D721Med (cell line): ENCODE data around the gene PAK6.

Source experiments
- DNase-seq: peaks from one replicate; pipeline ENCODE4 v3.0.0; 2011; ENCODE audit warnings: low spot score; ENCODE audit not compliant: insufficient read length
- FAIRE-seq: peaks from 2 replicates; lab custom pipeline; 2011; peaks lifted over from hg19 to GRCh38; lab: Jason Lieb, UNC
- TF ChIP-seq, protein P1 (sequence below): IDR thresholded peaks from 2 replicates; pipeline ENCODE4 v1.5.1; 2012; ENCODE audit warnings: mild to moderate bottlenecking, control low read depth; ENCODE audit not compliant: insufficient read depth; ENCODE audit errors: missing control alignments

PAK6 gene

DNA sequence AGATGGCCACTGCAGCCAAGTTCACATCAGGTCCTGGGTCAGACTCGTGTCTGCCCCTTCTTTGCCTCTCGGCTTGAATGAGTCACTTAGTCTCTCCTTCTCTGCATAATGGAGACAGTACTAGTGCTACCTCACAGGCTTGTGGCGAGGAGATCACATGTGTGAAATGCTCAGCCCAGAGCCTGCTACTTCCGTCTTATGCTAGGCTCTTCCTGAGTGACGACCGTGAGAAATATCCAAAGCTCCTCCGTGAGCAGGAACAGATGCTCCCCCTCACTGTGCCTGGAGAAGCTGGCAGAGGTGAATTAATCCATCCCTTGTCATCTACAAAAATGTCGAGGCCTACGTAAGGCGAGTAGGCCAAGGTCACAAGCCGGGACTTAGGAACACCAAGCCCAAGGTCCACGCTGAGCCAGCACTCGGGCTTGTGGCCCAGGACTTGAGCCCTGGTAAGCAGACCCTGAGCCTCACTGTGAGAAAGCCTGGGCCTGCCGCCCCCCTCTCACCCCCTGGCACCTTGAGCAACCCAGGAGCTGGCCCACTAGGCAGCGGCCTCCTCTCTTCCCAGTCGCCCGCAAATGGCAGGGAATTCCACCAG is 17.9 kb downstream of the PAK6 start:
- TF ChIP-seq, protein P1, sequence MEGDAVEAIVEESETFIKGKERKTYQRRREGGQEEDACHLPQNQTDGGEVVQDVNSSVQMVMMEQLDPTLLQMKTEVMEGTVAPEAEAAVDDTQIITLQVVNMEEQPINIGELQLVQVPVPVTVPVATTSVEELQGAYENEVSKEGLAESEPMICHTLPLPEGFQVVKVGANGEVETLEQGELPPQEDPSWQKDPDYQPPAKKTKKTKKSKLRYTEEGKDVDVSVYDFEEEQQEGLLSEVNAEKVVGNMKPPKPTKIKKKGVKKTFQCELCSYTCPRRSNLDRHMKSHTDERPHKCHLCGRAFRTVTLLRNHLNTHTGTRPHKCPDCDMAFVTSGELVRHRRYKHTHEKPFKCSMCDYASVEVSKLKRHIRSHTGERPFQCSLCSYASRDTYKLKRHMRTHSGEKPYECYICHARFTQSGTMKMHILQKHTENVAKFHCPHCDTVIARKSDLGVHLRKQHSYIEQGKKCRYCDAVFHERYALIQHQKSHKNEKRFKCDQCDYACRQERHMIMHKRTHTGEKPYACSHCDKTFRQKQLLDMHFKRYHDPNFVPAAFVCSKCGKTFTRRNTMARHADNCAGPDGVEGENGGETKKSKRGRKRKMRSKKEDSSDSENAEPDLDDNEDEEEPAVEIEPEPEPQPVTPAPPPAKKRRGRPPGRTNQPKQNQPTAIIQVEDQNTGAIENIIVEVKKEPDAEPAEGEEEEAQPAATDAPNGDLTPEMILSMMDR = no peak
- no peak for DNase-seq
- FAIRE-seq = no peak

DNA sequence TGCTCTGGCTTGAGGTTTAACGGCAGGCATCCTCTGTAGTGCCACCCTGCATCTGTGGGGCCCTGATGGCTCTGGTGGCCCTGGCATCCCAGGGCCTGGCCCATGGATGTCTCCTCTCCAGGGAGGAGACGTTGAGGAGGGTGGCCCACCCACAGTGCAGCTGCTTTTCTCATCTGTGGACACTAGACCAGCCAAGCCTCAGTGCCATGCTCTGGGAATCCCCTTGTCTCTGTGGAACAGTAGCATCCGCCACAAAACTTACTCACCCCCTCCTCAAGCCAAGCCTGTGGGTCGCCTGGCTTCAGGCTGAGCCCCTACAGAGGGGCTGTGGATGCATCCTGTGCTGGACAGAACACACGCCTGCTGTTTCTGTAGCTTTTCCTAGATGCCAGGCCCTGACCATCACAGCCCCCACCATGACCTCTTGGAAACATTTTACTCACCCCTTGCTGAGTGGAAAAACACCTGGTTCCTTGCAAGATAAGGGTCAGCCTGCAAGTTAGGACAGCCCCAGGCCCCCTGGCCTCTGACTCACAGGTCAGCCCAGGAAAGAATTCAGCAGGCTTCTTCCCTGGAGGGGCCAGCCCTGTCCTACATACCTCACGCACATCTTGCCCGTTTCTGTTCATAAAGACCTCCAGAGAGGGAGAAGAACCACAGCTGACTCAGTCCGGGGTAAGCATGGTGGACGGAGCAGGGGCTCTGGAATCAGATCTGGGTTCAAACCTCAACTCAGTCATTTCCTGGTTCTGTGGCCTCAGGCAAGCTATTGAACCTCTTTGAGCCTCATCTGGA is 19.0 kb downstream of the PAK6 start:
- TF ChIP-seq, protein P1 = no peak
- DNase-seq (no peak), FAIRE-seq (no peak)

DNA sequence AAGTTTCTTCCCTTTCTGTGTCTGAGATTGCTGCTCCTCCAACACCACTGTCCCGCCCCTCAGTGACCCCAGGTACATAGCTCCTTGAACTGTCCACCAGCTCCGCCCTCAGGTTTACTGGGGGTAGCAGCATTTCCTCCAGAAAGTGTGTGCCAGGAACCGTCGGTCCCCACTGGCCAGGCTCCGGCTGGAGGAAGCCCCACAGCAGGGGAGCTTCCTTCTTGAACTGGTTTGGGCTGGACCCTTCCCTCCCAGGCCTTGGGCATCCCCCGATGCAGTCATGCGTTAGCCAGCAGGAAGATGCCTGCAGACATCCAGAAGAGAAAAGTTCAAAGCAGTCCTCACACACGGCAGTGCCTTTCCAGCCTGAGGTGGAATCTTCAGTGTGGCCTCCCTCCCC is 19.7 kb downstream of the PAK6 start:
- FAIRE-seq (no peak), DNase-seq (no peak)
- TF ChIP-seq, protein P1 = no peak

DNA sequence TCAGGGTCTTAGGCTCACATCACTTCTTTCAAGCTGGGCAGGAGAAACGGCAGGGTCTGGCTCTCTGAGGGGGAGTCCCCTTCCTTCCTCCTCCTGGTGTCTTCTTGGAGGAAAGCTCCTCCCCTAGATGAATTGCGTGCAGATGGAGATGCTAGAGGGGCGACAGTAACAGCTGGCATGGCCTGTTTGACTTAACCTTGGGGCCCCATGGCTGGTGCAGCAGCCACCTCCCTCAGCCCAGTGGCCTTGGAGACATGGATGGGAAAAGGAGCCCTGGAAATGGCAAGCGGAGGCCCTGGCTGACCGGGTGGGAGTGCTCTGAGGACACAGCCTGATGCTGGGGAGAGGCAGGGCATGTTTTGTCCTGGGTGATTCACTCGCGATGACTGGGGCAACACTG is 20.2 kb downstream of the PAK6 start:
- FAIRE-seq (no peak), DNase-seq (no peak)
- TF ChIP-seq, protein P1 = no peak

DNA sequence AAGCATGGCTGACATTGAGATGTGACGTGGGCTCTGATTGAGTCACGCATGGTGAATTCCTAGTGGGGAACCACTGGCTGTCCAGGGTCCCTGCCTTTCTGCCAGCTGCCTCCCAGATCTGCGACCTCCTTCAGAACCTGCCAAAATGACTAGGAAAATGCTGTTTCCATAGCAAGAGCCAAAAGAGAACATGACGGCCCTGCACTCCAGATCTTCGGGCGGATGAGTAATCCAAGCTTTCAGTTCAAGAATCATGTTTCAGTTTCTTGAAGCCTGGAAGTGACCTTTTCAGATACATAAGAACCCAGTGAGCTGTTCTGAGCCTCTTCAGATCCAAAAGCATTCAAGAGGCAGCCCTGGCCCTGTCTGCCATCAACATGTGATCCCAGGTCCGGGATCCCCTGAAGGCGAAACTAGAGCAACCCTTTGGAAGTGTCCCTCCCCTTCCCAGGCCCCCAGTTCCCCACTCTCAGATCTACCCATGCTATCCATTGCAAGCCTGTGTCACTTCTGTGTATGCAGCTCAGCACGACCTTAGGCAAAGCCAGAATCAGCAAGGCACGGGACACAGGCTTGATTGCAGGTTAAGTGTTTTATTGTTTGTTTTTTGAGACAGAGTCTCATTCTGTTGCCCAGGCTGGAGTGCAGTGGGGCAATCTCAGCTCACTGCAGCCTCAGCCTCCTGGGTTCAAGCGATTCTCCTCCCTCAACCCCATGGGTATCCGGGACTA is 24.3 kb downstream of the PAK6 start:
- TF ChIP-seq, protein P1 = no peak
- no peak for FAIRE-seq
- no peak for DNase-seq

DNA sequence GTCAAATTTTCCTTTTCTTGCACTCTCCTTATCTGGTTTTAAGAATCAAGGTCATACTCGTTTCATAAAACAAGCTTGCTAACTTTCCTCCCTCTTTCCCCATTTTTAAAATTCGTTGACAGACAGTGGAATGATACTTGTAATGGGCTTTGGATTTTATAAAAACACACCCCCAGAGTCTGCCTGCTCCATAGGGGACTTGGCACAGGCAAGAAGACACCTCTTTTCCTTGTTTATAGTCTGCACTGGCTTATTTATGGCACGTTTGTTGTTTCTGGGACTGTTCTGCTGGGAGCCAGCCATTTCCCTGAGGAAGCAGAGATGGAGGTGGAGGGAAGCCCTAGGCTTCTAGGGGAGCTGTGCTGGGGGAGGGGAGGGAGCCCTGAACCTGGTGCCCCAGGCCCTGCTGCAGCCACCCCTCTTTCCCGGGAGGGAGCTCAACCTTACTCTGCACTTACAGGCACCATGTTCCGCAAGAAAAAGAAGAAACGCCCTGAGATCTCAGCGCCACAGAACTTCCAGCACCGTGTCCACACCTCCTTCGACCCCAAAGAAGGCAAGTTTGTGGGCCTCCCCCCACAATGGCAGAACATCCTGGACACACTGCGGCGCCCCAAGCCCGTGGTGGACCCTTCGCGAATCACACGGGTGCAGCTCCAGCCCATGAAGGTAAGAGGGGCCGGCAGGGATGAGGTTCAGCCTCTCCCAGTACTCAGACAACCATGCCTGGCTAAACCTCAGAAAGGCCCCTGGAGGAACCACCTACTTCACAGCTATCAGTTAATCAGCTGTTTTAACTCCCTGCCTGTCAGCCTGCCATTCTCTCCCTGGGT is 25.7 kb downstream of the PAK6 start:
- FAIRE-seq (no peak), DNase-seq (no peak)
- TF ChIP-seq, protein P1 = no peak
